Renal cortex interstitium (tissue), 11 donors: Measurements from ENCODE around the gene TARBP1. TPM values are rescaled to one million over a fixed set of nuclear protein-coding genes. Genes with fewer than 3 reads are reported as not detected.
A peak's percentile ranks its signal among the peaks of the same experiment; 100 is the strongest.

Source experiments
- DNase-seq, 11 donors: peaks; one replicate each; pipeline ENCODE4 v3.0.0-alpha.2; 2013; ENCODE audit warnings: low read depth in 9 of 11, low spot score in 4 of 11; ENCODE audit errors: extremely low read depth in 1 of 11
- polyA plus RNA-seq, 3 donors: library from polyadenylated mRNA; unstranded; fragments of 120-200 nt; gene quantifications; one replicate each; pipeline ENCODE4 v1.2.1, GENCODE V29; 2013; ENCODE audit not compliant: insufficient read length in 3 of 3

The TARBP1 gene
- polyA plus RNA-seq, 3 donors = 45.9 to 94.9 (median 60.7) TPM

GRCh38 chr1:234373959-234374254 is 105.1 kb downstream of the TARBP1 start:
- DNase-seq = peak in 1 of 11 donors; percentile 28

DNA sequence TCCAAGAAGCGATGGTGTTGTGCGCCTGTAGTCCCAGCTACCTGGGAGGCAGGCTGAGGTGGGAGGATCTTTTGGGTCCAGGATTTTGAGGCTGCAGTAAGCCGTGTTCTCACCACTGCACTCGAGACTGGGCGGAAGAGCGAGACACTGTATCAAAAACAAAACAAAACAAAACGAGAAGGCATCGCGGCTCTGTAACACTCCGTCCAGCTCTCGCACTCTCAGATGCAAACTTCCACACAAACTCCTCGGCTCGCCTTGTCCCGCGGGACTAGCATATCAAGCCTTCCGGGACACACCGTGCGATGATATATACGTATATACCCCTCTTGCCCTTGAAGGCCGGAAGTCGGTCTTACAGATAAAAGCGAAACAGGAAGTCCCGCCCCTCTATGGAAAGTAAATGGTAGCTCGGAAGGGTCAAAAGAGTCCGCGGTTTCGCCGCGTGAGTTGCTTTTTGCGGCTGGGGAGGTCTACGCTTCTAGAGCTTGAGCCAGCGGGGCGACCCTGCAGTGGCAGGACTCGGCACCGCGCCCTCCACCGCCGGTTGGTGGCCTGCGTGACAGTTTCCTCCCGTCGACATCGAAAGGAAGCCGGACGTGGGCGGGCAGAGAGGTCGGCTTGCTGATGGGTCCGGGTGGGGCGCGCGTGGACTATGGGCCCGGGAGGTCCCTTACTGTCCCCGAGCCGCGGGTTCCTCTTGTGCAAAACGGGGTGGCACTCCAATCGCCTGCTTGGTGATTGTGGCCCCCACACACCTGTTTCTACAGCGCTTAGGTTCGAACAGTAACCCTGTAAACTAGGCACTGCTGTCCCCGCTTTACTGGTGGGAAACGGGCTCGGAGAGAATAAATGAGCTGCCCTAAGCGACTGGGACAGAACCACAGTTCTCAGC is 105.7 kb downstream of the TARBP1 start, which contains the start of gene COA6:
Gene COA6 (plus strand): TSS at position 393 of the 895 bp plus-strand sequence. CDS start 11 bp downstream, at position 404.
- peak; percentile 89 to 98 (median 94) for DNase-seq

- no peak for DNase-seq
Observed at GRCh38 chr1:234372011-234372757, 106.8 kb downstream of the TARBP1 start.

GRCh38 chr1:234371414-234371813 is 107.6 kb downstream of the TARBP1 start:
- DNase-seq = no peak

- DNase-seq = no peak
Observed at GRCh38 chr1:234369784-234370183, 109.2 kb downstream of the TARBP1 start.

GRCh38 chr1:234369033-234369430 is 109.9 kb downstream of the TARBP1 start:
- no peak for DNase-seq

DNA sequence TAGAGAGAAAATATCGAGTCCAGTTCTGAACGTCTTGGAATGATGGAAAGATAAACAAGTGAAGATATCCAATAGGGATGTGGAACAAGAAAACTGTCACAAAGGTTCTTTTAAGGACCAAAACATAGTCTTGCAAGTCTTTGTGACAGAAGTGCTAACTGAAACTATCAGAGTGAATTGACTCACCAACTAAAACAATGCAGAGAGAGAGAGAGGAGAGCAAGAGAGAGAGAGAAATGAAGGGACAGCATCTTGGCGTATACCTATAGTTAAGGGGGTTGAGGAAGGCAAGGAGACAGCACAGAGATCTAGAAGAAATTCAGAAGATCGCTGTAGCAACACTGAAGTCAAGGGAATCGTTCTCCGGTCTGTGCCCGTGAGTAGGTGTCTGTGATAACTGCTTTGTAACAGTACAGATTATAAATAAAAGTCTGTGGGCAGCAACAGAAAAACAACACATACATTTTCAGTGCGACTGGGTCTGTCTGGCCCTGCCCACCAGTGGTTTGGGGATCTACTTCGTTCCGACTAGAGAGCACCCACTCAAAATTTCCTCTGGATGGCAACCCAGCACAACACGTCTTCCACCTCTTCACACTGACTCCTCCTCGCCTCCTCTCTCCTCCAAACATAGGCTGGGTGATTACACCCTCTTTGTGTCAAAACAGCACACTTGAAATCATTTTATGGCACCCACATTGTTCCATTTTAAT is 110.5 kb downstream of the TARBP1 start:
- no peak for DNase-seq

DNA sequence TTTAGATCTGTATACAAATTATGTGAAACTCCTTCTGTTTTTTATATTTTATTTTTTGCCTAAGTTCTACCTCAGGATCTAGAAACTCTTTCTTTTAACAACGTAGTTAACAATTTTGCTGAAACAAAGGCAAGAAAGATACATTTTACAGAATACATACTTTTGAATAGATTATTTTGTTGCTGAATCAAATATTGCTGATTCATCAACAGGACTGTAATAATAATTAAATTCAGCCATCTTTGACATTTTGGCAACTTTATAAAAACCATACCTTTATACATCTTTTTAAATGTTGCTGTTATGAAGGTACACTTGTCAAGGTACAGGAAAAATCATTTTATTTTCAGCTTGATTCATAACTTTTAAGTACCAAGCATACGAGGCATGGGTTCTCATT is 116.4 kb downstream of the TARBP1 start:
- no peak for DNase-seq

DNA sequence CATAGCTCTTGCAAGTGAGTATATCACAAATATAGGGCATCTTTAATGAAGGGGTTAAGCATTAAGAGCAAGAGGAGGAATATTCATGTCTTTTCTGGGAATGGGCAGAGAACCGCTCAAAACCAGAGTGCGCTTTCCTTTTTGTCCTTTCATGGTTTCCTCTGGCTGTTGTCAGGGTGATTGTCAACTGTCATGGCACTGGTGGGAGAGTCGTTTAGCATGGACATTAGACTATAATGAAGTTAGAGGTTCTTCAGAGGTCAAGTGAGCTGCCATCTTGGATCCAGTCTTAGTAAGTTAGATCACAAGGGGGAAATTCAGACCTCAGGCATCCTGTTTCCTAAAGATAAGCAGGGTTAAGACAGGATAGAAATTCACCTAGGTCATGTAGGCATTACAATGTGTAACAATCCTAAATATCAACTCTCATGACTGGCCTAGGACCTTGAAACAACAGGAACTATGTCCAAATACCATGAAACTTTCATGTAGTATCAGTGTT is 117.8 kb downstream of the TARBP1 start:
- no peak for DNase-seq

DNA sequence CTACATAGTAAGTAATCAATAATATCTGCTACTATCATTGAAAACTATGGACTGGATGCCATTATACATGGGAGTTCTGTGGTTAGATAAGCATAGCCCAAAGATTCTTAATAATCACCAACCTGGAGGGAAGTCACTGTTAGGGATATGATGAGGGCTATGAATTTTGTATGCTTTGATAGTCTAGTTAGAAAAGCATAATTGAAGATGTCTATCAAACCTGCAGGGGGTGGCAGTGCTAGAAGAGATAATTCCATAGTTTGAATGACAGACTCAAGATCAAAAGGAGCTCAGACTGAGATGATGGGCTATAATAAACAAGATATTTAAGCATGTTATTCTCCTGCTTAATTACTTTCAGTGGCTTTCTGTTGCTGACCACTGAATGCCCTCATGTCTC is 121.1 kb downstream of the TARBP1 start:
- DNase-seq = no peak

- DNase-seq = peak in 1 of 11 donors; percentile 13
Observed at GRCh38 chr1:234356615-234357269, 122.2 kb downstream of the TARBP1 start.

DNA sequence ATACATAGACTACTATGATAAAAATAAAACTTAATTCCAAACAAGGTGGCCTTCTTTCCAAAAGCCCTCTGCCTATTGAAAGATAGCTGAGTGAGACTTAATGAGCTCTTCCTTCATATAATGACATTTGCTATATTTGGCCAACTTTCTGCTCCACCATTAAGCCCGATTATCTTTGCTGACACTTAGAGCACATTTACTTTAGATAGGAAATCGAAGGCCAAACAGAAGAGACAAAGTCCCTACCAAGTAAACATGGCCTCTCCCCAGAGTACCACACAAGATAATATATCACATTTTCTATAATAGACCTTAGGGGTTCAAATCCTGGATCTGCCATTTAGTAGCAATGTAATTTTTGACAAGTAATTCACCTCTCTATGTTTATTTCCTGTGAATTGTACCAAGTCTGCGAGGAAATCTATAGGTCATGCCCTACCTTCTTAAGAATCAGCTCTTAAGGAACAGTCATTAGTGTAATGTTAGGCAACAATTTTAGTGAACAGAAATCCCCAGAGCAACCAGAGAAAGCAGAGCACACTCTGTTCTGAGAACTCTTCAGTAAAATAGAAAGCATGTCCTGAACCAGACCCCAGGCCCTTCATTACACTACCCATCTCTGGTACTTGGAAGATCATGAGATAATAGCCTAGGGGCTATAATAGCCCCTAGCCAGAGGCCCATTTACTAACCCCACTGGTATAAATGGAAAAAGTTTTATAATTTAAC is 123.0 kb downstream of the TARBP1 start:
- DNase-seq = no peak

GRCh38 chr1:234348964-234349363 is 130.0 kb downstream of the TARBP1 start:
- no peak for DNase-seq

DNA sequence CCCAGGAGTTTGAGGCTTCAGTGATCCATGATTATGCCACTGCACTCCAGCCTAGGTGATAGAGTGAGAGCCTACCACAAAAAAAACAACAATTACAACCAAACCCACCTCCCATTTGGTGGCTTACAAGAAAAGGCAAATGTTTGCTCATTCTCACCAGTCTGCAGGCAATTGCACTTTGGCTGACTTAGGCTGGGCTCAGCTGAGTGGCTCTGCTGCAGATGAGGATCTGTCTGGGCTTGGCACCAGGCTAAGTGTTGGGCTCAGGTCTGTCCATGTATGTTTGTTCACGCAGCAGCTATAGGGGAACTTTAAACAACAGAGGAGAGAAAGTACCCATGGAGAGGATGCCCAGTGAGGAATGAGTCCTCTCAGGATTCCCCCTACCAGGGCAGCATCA is 133.7 kb downstream of the TARBP1 start:
- DNase-seq = no peak

DNA sequence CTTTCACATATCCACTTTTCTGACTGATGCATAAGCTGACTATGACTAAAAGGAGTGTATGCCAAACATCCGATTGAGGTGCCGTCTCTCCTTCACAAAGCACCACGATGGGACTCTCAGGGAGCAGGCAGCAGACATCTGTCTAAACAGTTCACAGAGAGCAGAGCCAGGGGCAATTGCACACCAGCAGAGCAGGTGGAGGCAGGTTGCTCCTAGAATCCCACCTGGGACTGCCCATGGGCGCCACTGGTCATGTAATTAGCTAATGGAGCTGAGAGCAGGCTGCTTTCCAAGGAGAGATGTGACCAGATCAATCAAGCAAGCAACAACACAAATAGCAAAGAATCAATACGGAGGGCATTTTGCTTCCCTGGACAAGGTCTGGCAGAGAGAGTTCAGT is 136.2 kb downstream of the TARBP1 start:
- DNase-seq = no peak
